Effector memory CD4-positive, alpha-beta T cell (primary cell): ENCODE measurements around the gene BRD1.

Source experiments
- DNase-seq, 3 donors: peaks; one replicate each; pipeline ENCODE4 v3.0.0-alpha.2; 2020
- H3K27ac ChIP-seq: 2 replicates; pipeline ENCODE4 v1.7.0; 2013; ENCODE audit warnings: mild to moderate bottlenecking, low read length, moderate library complexity; ENCODE audit not compliant: insufficient read depth, poor library complexity, severe bottlenecking
- H3K27me3 ChIP-seq: replicated peaks from 2 replicates; pipeline ENCODE4 v1.7.0; 2013; ENCODE audit warnings: mild to moderate bottlenecking, low read length; ENCODE audit not compliant: insufficient read depth, control insufficient read depth, poor library complexity, severe bottlenecking
- H3K36me3 ChIP-seq: 2 replicates; pipeline ENCODE4 v1.7.0; 2013; ENCODE audit warnings: mild to moderate bottlenecking, low read length, moderate library complexity; ENCODE audit not compliant: control insufficient read depth, insufficient read depth
- H3K4me1 ChIP-seq: 2 replicates; pipeline ENCODE4 v1.7.0; 2013; ENCODE audit warnings: low read length, mild to moderate bottlenecking; ENCODE audit not compliant: control insufficient read depth, insufficient read depth, poor library complexity, severe bottlenecking
- H3K4me3 ChIP-seq: 2 replicates; pipeline ENCODE4 v1.7.0; 2013; ENCODE audit warnings: low read length, low read depth, mild to moderate bottlenecking; ENCODE audit not compliant: insufficient read depth, poor library complexity, severe bottlenecking
- H3K9me3 ChIP-seq: 2 replicates; pipeline ENCODE4 v1.7.0; 2013; ENCODE audit warnings: mild to moderate bottlenecking, low read length, moderate library complexity; ENCODE audit not compliant: control insufficient read depth

BRD1 gene

DNA sequence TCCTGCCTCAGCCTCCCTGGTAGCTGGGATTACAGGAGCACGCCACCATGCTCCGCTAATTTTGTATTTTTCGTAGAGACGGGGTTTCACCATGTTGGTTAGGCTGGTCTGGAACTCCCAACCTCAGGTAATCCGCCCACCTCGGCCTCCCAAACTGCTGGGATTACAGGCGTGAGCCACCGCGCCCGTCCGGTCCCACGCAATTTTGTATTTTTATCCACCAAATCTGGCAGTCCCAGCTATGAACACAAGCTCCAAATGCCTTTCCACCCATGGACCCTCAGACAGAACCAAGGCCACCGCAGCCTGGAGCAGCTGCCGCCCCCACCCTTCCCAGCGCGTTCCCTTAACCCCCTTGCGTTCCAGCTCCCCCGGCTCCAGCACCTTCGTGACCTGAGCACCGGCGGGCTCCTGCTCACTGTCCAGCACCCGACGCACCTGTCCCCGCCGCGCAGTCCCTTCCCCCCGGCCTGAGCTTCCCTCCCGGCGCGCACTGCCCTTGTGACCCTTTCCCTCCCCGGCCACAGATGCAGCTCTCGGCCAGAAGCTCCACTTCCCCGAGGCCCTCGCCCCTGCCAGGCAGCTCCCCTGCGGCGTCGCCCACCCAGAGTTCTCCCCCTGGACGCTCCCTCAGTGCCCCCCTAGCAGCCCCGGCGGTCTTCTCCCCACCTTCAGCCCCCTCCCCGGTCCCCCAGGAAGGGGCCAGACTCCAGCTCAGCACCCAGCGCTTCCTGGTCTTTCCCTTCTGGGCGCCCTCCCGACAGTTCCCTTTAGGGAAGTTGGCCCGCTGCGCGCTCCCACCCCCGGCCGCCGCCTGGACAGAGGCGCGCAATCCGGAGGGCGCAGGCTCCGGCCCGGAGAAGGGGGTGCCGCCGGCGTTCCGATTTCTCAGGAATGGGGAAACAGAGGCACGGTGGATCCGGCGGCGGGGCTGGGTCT lies 20.3 kb upstream of the BRD1 start:
- H3K4me1 ChIP-seq: peaks cover 18% of the 10 kb centered on the region
- no peak for DNase-seq
- peak overlapping the region; percentile 66 for H3K4me3 ChIP-seq
- H3K27me3 ChIP-seq: no peaks in the 10 kb centered on the region
- H3K27ac ChIP-seq: no peak overlapping the region
- no peaks in the 10 kb centered on the region for H3K36me3 ChIP-seq
- H3K9me3 ChIP-seq: no peaks in the 10 kb centered on the region

DNA sequence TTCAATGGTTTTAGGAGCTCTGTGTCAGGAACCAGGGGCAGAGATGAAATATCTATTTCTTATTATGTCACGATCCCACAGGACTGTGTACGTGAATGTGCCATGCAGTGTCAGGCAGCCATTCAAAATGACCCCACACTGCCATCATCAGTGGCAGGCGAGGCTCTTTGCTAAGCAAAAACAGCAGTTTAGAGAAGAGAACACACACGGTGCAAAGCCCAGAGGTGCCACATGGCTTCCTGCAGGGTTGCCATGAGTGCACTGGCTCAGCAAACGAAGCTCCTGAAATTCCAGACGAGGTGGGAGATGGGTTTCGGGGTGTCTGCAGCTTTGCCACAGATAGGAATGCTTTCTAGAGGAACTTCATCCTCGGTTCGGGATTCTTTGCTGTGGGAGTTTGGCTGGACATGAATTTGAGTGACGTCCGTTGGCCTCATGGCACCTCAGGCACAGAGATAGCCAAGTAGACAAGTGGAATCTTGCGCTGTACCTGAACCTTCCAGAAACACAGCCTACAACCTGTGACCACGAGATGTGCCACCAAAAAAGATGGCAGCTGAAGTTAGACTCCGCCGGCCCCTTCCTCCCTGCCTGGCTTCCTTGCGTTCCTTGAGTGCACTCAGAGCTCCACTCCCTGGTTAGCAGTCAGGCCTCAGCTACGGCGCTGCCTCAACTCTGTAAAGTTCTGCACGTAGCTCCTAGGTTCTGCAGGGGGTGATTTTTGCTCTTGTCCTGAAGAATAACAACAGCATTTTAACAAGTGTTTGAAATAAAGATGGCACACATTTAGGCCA lies 18.2 kb upstream of the BRD1 start:
- Histone ChIP-seq H3K4me3 (no peak overlapping the region), H3K4me1 (peaks cover 14% of the 10 kb centered on the region), H3K27me3 (no peaks in the 10 kb centered on the region), H3K9me3 (no peaks in the 10 kb centered on the region), H3K27ac (no peak overlapping the region), H3K36me3 (no peaks in the 10 kb centered on the region)
- no peak for DNase-seq

DNA sequence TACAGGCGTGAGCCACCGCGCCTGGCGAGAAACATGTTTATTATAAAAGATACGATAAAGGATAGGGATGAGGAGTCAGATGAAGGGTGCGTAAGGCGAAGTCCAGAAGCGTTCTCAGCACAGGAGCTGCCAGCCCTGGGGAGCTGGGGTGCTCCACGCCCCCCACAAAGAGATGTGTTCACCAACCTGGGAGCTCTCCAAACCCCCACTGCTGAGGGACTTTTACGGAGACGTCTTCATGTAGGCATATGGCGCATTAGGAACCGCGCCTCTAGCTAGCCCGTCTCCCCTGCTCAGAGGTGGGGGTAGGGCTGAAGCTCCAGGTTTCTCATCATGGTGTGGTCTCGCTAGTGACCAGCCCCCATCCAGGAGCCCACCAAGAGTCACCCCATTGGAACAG lies 17.6 kb upstream of the BRD1 start:
- Histone ChIP-seq H3K27me3 (no peaks in the 10 kb centered on the region), H3K4me1 (peaks cover 14% of the 10 kb centered on the region), H3K27ac (no peak overlapping the region), H3K9me3 (no peaks in the 10 kb centered on the region), H3K4me3 (no peak overlapping the region), H3K36me3 (no peaks in the 10 kb centered on the region)
- no peak for DNase-seq

- Histone ChIP-seq H3K27ac (peak overlapping the region; percentile 95), H3K4me3 (peak overlapping the region; percentile 45), H3K36me3 (no peaks in the 10 kb centered on the region), H3K27me3 (no peaks in the 10 kb centered on the region), H3K9me3 (no peaks in the 10 kb centered on the region), H3K4me1 (peaks cover 3% of the 10 kb centered on the region)
- DNase-seq: peak; percentile 89 to 91 (median 90)
These were observed 11.4 kb upstream of the BRD1 start for GRCh38 chr22:49838771-49839717.

DNA sequence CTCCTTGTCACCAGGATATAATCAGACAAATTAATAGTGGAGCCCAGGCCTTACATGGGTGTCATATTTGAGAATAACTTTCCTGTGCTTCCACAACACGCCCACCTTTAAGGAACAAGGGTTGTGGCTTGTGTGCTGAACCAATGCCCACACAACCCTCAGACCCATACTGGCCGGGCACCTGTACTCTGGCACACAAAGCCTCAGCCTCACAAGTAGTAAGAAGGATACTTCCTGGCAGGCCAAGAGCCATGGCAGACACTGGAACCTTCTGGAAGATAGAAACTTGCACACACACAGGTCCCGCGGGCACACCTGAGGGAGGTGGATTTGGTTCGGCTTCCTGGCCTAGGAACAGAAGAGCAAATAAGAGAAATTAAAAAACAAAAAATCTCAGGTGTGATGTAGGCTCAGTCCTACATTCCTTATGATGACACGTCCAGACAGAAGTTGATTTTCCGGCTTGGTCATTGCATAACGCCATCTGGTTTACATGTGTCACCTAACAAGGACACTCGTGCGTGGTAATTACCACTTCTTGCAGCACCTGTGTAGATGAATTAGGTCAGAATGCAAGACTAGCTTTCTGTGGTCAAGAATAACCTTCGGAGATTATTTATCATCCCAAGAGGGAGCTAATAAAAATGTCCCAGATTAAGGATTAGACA lies 5.8 kb upstream of the BRD1 start:
- H3K9me3 ChIP-seq: no peaks in the 10 kb centered on the region
- peaks cover 14% of the 10 kb centered on the region for H3K4me1 ChIP-seq
- H3K4me3 ChIP-seq: no peak overlapping the region
- DNase-seq: no peak
- no peaks in the 10 kb centered on the region for H3K36me3 ChIP-seq
- no peaks in the 10 kb centered on the region for H3K27me3 ChIP-seq
- no peak overlapping the region for H3K27ac ChIP-seq

DNA sequence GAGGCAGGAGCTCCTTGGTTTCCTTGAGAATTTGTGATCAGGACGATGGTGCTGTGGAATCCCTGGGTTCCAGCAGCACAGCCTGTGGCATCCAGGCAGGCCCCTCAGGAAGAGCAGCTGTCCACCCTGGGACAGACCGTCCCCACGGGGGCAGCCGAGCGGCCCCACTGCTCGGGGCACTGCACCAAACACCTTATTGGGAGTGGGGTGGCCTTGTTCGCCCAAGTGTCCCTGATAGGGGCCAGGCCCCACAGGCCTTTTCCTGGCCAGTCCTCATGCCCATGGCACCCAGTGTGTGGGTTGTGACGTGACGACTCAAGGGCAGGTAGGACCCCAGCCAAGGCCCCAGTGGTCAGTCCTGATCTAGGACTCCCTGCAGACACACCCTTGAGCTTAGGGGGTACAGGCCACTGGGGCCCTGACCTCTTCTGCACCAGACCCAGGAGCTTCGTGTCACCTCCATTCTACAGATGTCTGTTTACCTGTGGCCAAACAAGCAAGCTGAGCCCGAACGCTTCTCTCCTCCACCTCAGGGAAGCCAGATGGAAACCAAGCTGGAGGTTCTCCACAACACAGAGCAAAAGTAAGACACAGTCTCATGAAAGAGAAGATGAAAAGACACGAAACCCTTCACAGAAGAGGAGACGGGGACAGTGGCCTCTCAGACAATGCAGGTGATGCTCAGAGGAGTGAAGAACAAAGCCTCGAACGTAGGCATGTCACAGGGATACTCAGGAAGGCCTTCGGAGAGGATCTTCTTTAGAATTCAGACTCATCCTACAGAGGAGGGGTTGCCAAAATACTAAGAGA lies 1.6 kb upstream of the BRD1 start:
- Histone ChIP-seq H3K36me3 (no peaks in the 10 kb centered on the region), H3K4me1 (peaks cover 44% of the 10 kb centered on the region), H3K4me3 (no peak overlapping the region), H3K27ac (peak overlapping the region; percentile 70), H3K9me3 (no peaks in the 10 kb centered on the region), H3K27me3 (no peaks in the 10 kb centered on the region)
- DNase-seq: no peak

- H3K4me1 ChIP-seq: peaks cover 49% of the 10 kb centered on the region
- no peaks in the 10 kb centered on the region for H3K9me3 ChIP-seq
- H3K4me3 ChIP-seq: peak overlapping the region; percentile 57
- H3K36me3 ChIP-seq: peaks cover 5% of the 10 kb centered on the region
- no peak for DNase-seq
- H3K27ac ChIP-seq: peak overlapping the region; percentile 87
- H3K27me3 ChIP-seq: no peaks in the 10 kb centered on the region
These were observed 909 bp upstream of the BRD1 start for GRCh38 chr22:49828599-49828965.

- Histone ChIP-seq H3K27ac (peak overlapping the region; percentile 77), H3K4me1 (peaks cover 49% of the 10 kb centered on the region), H3K9me3 (no peaks in the 10 kb centered on the region), H3K27me3 (no peaks in the 10 kb centered on the region), H3K4me3 (peak overlapping the region; percentile 83), H3K36me3 (peaks cover 17% of the 10 kb centered on the region)
- DNase-seq: no peak
These were observed 311 bp downstream of the BRD1 start for GRCh38 chr22:49827271-49827852.
